Measurements from ENCODE around the gene CALHM5.

DNA sequence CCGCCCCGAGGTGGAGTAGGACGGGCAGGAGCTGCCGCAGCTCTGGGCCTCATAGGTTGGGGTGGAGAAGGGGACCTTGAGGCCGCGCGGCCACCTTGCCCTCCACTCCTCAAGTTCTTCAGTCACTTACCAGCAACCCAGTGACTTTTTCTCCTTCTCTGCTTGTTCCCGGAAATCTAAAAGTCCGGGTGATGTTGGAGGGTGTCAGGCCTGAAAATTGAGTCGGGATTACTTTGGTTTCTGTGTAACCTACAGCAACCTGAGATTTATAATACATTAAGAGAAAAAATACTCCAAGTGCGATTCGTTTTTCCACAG is 60.2 kb downstream of the CALHM5 start:
- TF ChIP-seq NFE2L2 (IDR thresholded peaks at IDR 0.05; ENCODE audit: low read depth, low read length) (no peak), POLR2A (IDR thresholded peaks at IDR 0.05; ENCODE audit: low read depth, low read length) (no peak), ELK1 (IDR thresholded peaks at IDR 0.05; ENCODE audit: borderline replicate concordance, low read depth, low read length) (no peak), MXI1 (IDR thresholded peaks at IDR 0.05; ENCODE audit: borderline replicate concordance, low read depth, low read length) (no peak), RFX5 (IDR thresholded peaks at IDR 0.05; ENCODE audit: low read depth, low read length) (no peak), SMC3 (IDR thresholded peaks at IDR 0.05; ENCODE audit: low read depth, low read length) (no peak), RAD21 (IDR thresholded peaks at IDR 0.05; ENCODE audit: low read length) (no peak), FOS (IDR thresholded peaks at IDR 0.05; ENCODE audit: low read depth, low read length) (no peak), BHLHE40 (IDR thresholded peaks at IDR 0.05; ENCODE audit: low read depth, low read length) (no peak), CEBPB (IDR thresholded peaks at IDR 0.05; ENCODE audit: low read depth, low read length) (no peak), MAZ (IDR thresholded peaks at IDR 0.05; ENCODE audit: borderline replicate concordance, low read depth, low read length) (no peak), MAFK (IDR thresholded peaks at IDR 0.05; ENCODE audit: low read depth, low read length) (no peak), USF2 (IDR thresholded peaks at IDR 0.05; ENCODE audit: low read depth, low read length) (no peak)
- TF ChIP-seq, protein P1, sequence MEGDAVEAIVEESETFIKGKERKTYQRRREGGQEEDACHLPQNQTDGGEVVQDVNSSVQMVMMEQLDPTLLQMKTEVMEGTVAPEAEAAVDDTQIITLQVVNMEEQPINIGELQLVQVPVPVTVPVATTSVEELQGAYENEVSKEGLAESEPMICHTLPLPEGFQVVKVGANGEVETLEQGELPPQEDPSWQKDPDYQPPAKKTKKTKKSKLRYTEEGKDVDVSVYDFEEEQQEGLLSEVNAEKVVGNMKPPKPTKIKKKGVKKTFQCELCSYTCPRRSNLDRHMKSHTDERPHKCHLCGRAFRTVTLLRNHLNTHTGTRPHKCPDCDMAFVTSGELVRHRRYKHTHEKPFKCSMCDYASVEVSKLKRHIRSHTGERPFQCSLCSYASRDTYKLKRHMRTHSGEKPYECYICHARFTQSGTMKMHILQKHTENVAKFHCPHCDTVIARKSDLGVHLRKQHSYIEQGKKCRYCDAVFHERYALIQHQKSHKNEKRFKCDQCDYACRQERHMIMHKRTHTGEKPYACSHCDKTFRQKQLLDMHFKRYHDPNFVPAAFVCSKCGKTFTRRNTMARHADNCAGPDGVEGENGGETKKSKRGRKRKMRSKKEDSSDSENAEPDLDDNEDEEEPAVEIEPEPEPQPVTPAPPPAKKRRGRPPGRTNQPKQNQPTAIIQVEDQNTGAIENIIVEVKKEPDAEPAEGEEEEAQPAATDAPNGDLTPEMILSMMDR (conservative IDR thresholded peaks at IDR 0.05; ENCODE audit: low read depth, low read length): no peak
